Mesothelial cell of epicardium (in vitro differentiated cells): Measurements from ENCODE around the gene DNM3. TPM values are rescaled to one million over a fixed set of nuclear protein-coding genes. Genes with fewer than 3 reads are reported as not detected.

Experiments
- DNase-seq, 2 experiments: peaks; one replicate each; pipeline ENCODE4 v3.0.0; 2021; ENCODE audit warnings: low spot score in 2 of 2; ENCODE audit not compliant: unreplicated experiment in 2 of 2
- H3K27ac Mint-ChIP-seq: 2 replicates; pipeline ENCODE4 v1.8.0; 2021; ENCODE audit warnings: mixed read lengths
- H3K27me3 Mint-ChIP-seq: 2 replicates; pipeline ENCODE4 v1.8.0; 2021; ENCODE audit warnings: low read depth, mixed read lengths
- H3K36me3 Mint-ChIP-seq: 2 replicates; pipeline ENCODE4 v1.8.0; 2021; ENCODE audit warnings: mixed read lengths
- H3K4me1 Mint-ChIP-seq: 2 replicates; pipeline ENCODE4 v1.8.0; 2021; ENCODE audit warnings: mixed read lengths
- H3K4me3 Mint-ChIP-seq: 2 replicates; pipeline ENCODE4 v1.8.0; 2021; ENCODE audit warnings: mild to moderate bottlenecking, moderate library complexity, mixed read lengths
- H3K9me3 Mint-ChIP-seq: 2 replicates; pipeline ENCODE4 v1.8.0; 2021; ENCODE audit warnings: mixed read lengths
- CTCF ChIP-seq: fragments of 200-600 bp; sonication (generic); IDR thresholded peaks from one replicate; pipeline ENCODE4 v1.5.0; 2021; ENCODE audit warnings: antibody characterized with exemption; ENCODE audit not compliant: unreplicated experiment
- total RNA-seq: library from RNA; stranded (reverse); gene quantifications from 3 replicates; pipeline ENCODE4 v1.2.1, GENCODE V29; 2021

DNM3 gene
- total RNA-seq, 1 donor from 2014 or later: 5.0 TPM

GRCh38 chr1:171985639-171986038 is 144.3 kb downstream of the DNM3 start:
- H3K4me3 Mint-ChIP-seq: no peak overlapping the region
- DNase-seq: no peak
- no peak for TF ChIP-seq CTCF
- no peaks in the 10 kb centered on the region for H3K36me3 Mint-ChIP-seq
- H3K27me3 Mint-ChIP-seq: no peaks in the 10 kb centered on the region
- peaks cover 8% of the 10 kb centered on the region for H3K4me1 Mint-ChIP-seq
- H3K9me3 Mint-ChIP-seq: no peaks in the 10 kb centered on the region
- H3K27ac Mint-ChIP-seq: no peak overlapping the region

- H3K27ac Mint-ChIP-seq: no peak overlapping the region
- DNase-seq: no peak
- no peaks in the 10 kb centered on the region for H3K27me3 Mint-ChIP-seq
- H3K36me3 Mint-ChIP-seq: no peaks in the 10 kb centered on the region
- H3K4me3 Mint-ChIP-seq: no peak overlapping the region
- peaks cover 8% of the 10 kb centered on the region for H3K4me1 Mint-ChIP-seq
- TF ChIP-seq CTCF: no peak
- no peaks in the 10 kb centered on the region for H3K9me3 Mint-ChIP-seq
Measured at GRCh38 chr1:171988243-171988885, 147.1 kb downstream of the DNM3 start.

GRCh38 chr1:171990371-171990770 is 149.1 kb downstream of the DNM3 start:
- no peaks in the 10 kb centered on the region for H3K9me3 Mint-ChIP-seq
- no peaks in the 10 kb centered on the region for H3K27me3 Mint-ChIP-seq
- no peak for TF ChIP-seq CTCF
- H3K4me3 Mint-ChIP-seq: no peak overlapping the region
- no peak for DNase-seq
- no peaks in the 10 kb centered on the region for H3K36me3 Mint-ChIP-seq
- no peak overlapping the region for H3K27ac Mint-ChIP-seq
- H3K4me1 Mint-ChIP-seq: peaks cover 8% of the 10 kb centered on the region

- no peak for TF ChIP-seq CTCF
- no peaks in the 10 kb centered on the region for H3K36me3 Mint-ChIP-seq
- no peak overlapping the region for H3K4me3 Mint-ChIP-seq
- no peaks in the 10 kb centered on the region for H3K9me3 Mint-ChIP-seq
- no peak overlapping the region for H3K27ac Mint-ChIP-seq
- H3K4me1 Mint-ChIP-seq: peaks cover 8% of the 10 kb centered on the region
- no peaks in the 10 kb centered on the region for H3K27me3 Mint-ChIP-seq
- no peak for DNase-seq
Measured at GRCh38 chr1:171994293-171994692, 153.0 kb downstream of the DNM3 start.

- H3K27ac Mint-ChIP-seq: no peak overlapping the region
- DNase-seq: no peak
- no peaks in the 10 kb centered on the region for H3K27me3 Mint-ChIP-seq
- TF ChIP-seq CTCF: no peak
- no peak overlapping the region for H3K4me3 Mint-ChIP-seq
- no peaks in the 10 kb centered on the region for H3K36me3 Mint-ChIP-seq
- H3K9me3 Mint-ChIP-seq: no peaks in the 10 kb centered on the region
- peaks cover 2% of the 10 kb centered on the region for H3K4me1 Mint-ChIP-seq
Measured at GRCh38 chr1:171995573-171995972, 154.3 kb downstream of the DNM3 start.

- Mint-ChIP-seq H3K4me1 (peaks cover 2% of the 10 kb centered on the region), H3K36me3 (no peaks in the 10 kb centered on the region), H3K4me3 (no peak overlapping the region), H3K9me3 (no peaks in the 10 kb centered on the region), H3K27ac (no peak overlapping the region), H3K27me3 (no peaks in the 10 kb centered on the region)
- no peak for TF ChIP-seq CTCF
- no peak for DNase-seq
Measured at GRCh38 chr1:171997936-171998335, 156.6 kb downstream of the DNM3 start.
